Measurements from ENCODE around the gene SLC66A3.

DNA sequence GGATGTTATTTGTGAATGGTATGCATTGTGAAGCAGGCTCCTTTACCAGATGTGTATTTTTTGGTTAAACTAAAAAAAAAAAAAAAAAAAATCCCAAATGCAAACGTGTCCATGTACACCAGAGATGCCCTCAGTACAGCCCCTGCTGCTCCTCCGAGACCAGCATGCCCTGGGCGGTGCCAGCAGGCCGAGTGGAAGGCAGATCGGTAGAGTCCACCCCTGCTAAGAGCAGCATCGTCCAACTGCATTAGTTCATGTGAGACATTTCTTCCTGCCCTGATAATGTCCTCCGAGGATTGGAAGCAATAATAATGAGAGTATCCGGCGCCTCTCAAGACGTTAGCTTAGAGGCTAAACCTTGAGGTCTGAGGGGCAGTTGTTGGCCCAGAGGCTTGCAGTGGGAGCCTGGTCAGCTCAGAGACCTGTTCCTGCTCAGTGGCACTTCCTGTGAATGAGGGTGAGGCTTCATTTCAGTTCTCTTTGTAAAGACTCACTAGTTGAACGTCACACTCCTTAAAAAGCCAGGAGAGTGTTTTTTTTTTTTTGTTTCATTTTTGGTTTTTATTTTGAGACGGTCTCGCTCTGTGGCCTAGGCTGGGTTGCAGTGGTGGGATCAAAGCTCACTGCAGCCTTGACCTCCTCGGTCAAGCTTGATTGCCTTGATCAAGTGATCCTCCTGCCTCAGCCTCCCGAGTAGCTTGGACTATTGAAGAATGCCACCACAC is 5.6 kb downstream of the SLC66A3 start:
- TF ChIP-seq, protein P1, sequence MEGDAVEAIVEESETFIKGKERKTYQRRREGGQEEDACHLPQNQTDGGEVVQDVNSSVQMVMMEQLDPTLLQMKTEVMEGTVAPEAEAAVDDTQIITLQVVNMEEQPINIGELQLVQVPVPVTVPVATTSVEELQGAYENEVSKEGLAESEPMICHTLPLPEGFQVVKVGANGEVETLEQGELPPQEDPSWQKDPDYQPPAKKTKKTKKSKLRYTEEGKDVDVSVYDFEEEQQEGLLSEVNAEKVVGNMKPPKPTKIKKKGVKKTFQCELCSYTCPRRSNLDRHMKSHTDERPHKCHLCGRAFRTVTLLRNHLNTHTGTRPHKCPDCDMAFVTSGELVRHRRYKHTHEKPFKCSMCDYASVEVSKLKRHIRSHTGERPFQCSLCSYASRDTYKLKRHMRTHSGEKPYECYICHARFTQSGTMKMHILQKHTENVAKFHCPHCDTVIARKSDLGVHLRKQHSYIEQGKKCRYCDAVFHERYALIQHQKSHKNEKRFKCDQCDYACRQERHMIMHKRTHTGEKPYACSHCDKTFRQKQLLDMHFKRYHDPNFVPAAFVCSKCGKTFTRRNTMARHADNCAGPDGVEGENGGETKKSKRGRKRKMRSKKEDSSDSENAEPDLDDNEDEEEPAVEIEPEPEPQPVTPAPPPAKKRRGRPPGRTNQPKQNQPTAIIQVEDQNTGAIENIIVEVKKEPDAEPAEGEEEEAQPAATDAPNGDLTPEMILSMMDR (IDR thresholded peaks at IDR 0.05; ENCODE audit: insufficient read depth, low read depth, low read length) = no peak
- no peak for TF ChIP-seq EZH2 (IDR thresholded peaks at IDR 0.05; ENCODE audit: insufficient read depth, low read length)

Measured in astrocyte (in vitro differentiated cells and primary cell).